Astrocyte of the cerebellum (primary cell): ENCODE results near the gene AGPAT3.

ENCODE experiments used
- DNase-seq: peaks from one replicate; pipeline ENCODE4 v3.0.0-alpha.2; 2011; ENCODE audit warnings: low read depth
- H3K4me3 ChIP-seq: 2 replicates; pipeline ENCODE4 v1.5.1; 2011; ENCODE audit warnings: mild to moderate bottlenecking, low read depth, low read length, moderate library complexity
- CTCF ChIP-seq: IDR thresholded peaks from 2 replicates; pipeline ENCODE4 v1.5.1; 2012; ENCODE audit warnings: low read length, low read depth, moderate library complexity, mild to moderate bottlenecking; ENCODE audit errors: missing control alignments
- in situ Hi-C: cut with HindIII; loops from 2 replicates; pipeline ENCODE4 v1.10.0; 2017; ENCODE audit warnings: low sequenced_read_pairs

Gene AGPAT3

GRCh38 chr21:43971201-43971991 lies 106.4 kb downstream of the AGPAT3 start:
- no peak for TF ChIP-seq CTCF
- in situ Hi-C loops: no loop called here
- no peak for DNase-seq
- no peak overlapping the region for H3K4me3 ChIP-seq

DNA sequence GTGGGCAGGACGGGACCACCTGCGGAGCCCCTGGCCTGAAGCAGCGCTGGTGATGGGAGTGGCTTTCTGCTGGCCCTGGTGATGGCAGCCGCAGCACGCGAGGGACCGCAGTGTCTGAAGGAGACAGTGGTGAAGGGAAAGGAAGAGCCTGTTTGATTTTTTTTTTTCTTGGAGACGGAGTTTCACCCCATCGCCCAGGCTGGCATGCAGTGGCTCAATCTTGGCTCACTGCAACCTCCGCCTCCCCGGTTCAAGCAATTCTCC lies 106.9 kb downstream of the AGPAT3 start:
- H3K4me3 ChIP-seq: no peak overlapping the region
- no peak for TF ChIP-seq CTCF
- DNase-seq: no peak
- in situ Hi-C loops: no loop called here

DNA sequence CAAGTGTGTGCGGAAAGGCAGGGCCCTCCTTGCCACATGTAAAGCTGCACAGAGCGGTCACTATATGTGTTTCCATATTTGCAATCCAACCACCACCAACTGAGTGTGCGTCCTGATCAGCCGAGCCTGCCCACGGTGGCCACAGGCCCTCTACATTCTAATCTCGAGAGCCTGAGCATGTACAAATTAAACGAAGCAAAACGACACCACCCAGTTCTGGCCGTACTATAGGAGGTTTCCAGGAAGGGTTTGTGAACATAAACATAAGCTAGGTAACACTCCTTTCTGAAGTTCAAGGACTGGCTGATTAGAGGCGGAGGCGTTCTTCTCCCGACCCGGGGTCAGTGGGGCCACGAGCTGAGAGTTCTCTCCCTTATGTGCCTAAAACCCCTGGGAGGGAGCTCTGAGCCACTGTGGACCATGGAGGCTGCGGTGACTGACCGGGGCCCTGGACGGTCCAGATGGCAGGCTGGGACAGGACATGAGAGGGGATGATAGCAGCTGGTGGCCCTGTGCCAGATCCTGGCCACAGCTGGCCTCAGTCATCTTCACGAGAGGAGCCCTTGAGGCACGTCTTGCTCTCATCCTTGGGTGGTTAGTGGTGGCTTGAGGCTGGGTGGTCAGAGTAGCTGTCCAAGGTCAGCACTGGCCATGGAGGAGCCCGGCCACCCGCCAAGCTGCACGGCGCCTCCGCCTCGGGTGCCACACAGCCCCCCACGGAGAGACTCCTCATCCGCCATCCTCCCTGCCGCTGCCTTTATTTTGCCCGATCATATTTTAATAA lies 108.0 kb downstream of the AGPAT3 start:
- DNase-seq: no peak
- no peak overlapping the region for H3K4me3 ChIP-seq
- in situ Hi-C loops: no loop called here
- TF ChIP-seq CTCF: no peak

DNA sequence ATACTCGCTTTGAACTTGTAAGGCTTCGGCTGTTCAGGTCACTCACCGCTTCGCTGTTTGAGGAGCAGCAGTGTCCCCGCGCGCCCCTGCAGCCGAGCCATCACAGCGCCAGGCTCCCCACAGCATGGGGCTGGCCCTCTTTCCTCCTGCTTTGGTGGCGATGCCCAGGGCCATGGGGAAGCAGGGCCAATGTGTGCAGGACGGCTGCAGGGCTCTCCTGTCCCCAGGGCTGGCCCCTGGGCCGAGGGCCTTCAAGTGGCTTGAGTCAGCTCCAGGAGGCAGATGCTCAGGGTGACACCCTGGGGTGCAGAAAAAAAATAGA lies 108.6 kb downstream of the AGPAT3 start:
- H3K4me3 ChIP-seq: no peak overlapping the region
- no peak for DNase-seq
- in situ Hi-C loops: no loop called here
- no peak for TF ChIP-seq CTCF

DNA sequence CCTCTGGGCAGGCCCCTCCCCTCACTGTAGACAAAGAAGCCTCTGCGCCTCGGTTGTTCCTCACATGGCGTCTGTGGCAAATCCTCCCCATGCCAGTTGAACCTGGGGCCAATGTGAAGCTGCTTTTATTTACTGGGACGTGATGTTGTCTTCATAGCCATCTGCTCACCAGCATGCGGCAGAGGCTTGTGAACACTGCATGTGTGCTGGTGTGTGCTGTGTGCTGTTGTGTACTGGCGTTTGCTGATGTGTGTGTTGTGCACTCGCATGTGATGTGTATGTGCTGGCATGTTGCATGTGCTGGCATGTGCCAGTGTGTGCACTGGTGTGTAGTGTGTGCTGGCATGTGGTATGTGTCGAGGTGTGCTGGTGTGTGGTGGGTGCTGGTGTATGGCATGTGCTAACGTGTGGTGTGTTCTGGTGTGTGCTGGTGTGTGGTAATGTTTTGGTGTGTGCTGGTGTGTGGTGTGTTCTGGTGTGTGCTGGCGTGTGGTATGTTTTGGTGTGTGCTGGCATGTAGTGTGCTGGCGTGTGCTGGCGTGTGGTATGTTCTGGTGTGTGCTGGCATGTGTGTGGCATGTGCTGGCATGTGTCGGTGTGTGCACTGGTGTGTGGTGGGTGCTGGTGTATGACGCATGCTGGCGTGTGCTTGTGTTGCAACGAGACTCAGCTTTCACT lies 109.9 kb downstream of the AGPAT3 start:
- no peak for TF ChIP-seq CTCF
- DNase-seq: no peak
- no peak overlapping the region for H3K4me3 ChIP-seq
- in situ Hi-C loops: no loop called here

GRCh38 chr21:43975469-43976098 lies 110.6 kb downstream of the AGPAT3 start:
- TF ChIP-seq CTCF: peak; percentile 99
- no peak overlapping the region for H3K4me3 ChIP-seq
- in situ Hi-C loops: no loop called here
- DNase-seq: peak; percentile 23
